Measurements from ENCODE around the gene CSNK1E. TPM values are rescaled to one million over a fixed set of nuclear protein-coding genes. Genes with fewer than 3 reads are reported as not detected.

CSNK1E gene
- total RNA-seq, 1 experiment from 2014 or later: 178 TPM

GRCh38 chr22:38246046-38246658, 71.1 kb downstream of the CSNK1E start:
- H3K27me3 Mint-ChIP-seq (ENCODE audit: unreplicated experiment): no peaks in the 10 kb centered on the region
- H3K4me1 Mint-ChIP-seq (ENCODE audit: low read depth, unreplicated experiment): peaks cover 16% of the 10 kb centered on the region
- no peak for TF ChIP-seq CTCF (IDR thresholded peaks at IDR 0.05; ENCODE audit: unreplicated experiment)
- H3K9me3 Mint-ChIP-seq (ENCODE audit: low read depth, unreplicated experiment): no peaks in the 10 kb centered on the region
- no peak overlapping the region for H3K4me3 Mint-ChIP-seq (ENCODE audit: low read depth, unreplicated experiment)
- BruUV-seq (replicated peaks): no TSS peak
- CTCF ChIA-PET: interaction anchor here (0.8 kb wide), 1 partner anchor 12 kb away, joined by 3 read pairs; no protein-coding TSS in a partner anchor
- DNase-seq: no peak
- no peak overlapping the region for H3K27ac Mint-ChIP-seq (ENCODE audit: unreplicated experiment)
- intact Hi-C loops (cut with micrococcal nuclease; ENCODE audit: unreplicated experiment): no loop called here
- H3K36me3 Mint-ChIP-seq (ENCODE audit: insufficient read depth, unreplicated experiment): peaks cover 41% of the 10 kb centered on the region

DNA sequence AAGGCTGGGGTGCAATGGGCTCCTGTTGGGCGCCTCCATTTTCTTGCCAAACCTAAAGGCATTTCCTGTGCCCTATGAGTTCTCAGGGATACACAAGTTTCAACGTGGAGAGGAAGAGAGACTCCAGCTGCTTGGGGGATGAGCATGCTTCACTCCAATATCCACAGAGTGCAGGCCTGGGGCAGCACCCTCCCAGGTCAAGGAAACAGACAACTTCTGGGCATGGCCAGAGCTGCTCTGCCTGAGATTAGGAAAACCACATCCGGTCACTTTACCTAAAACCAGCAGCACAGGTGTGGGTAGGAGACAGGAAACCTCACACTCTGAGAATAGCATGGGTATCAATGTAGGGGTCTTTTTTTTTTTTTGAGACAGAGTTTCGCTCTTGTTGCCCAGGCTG, 73.1 kb downstream of the CSNK1E start:
- CTCF ChIA-PET: no interaction called here
- Mint-ChIP-seq H3K4me3 (ENCODE audit: low read depth, unreplicated experiment) (no peak overlapping the region), H3K36me3 (ENCODE audit: insufficient read depth, unreplicated experiment) (peaks cover 52% of the 10 kb centered on the region), H3K27ac (ENCODE audit: unreplicated experiment) (peak overlapping the region; percentile 63), H3K9me3 (ENCODE audit: low read depth, unreplicated experiment) (no peaks in the 10 kb centered on the region), H3K27me3 (ENCODE audit: unreplicated experiment) (no peaks in the 10 kb centered on the region), H3K4me1 (ENCODE audit: low read depth, unreplicated experiment) (peaks cover 36% of the 10 kb centered on the region)
- no peak for DNase-seq
- intact Hi-C loops (cut with micrococcal nuclease; ENCODE audit: unreplicated experiment): no loop called here
- TF ChIP-seq CTCF (IDR thresholded peaks at IDR 0.05; ENCODE audit: unreplicated experiment): no peak
- no TSS peak for BruUV-seq (replicated peaks)

- no peak overlapping the region for H3K4me3 Mint-ChIP-seq (ENCODE audit: low read depth, unreplicated experiment)
- peaks cover 46% of the 10 kb centered on the region for H3K4me1 Mint-ChIP-seq (ENCODE audit: low read depth, unreplicated experiment)
- no TSS peak for BruUV-seq (replicated peaks)
- peak; percentile 56 for DNase-seq
- peak overlapping the region; percentile 63 for H3K27ac Mint-ChIP-seq (ENCODE audit: unreplicated experiment)
- no peaks in the 10 kb centered on the region for H3K9me3 Mint-ChIP-seq (ENCODE audit: low read depth, unreplicated experiment)
- CTCF ChIA-PET: interaction anchor here (0.6 to 1.5 kb wide), 3 partner anchors 21 to 202 kb away, joined by 3 to 4 read pairs (median 3); no protein-coding TSS in a partner anchor
- intact Hi-C loops (cut with micrococcal nuclease; ENCODE audit: unreplicated experiment): no loop called here
- no peaks in the 10 kb centered on the region for H3K27me3 Mint-ChIP-seq (ENCODE audit: unreplicated experiment)
- TF ChIP-seq CTCF (IDR thresholded peaks at IDR 0.05; ENCODE audit: unreplicated experiment): no peak
- peaks cover 53% of the 10 kb centered on the region for H3K36me3 Mint-ChIP-seq (ENCODE audit: insufficient read depth, unreplicated experiment)
Measured at GRCh38 chr22:38243007-38243765, 74.0 kb downstream of the CSNK1E start.

- peaks cover 70% of the 10 kb centered on the region for H3K4me1 Mint-ChIP-seq (ENCODE audit: low read depth, unreplicated experiment)
- intact Hi-C loops (cut with micrococcal nuclease; ENCODE audit: unreplicated experiment): no loop called here
- H3K4me3 Mint-ChIP-seq (ENCODE audit: low read depth, unreplicated experiment): peak overlapping the region; percentile 43
- no TSS peak for BruUV-seq (replicated peaks)
- no peaks in the 10 kb centered on the region for H3K27me3 Mint-ChIP-seq (ENCODE audit: unreplicated experiment)
- H3K9me3 Mint-ChIP-seq (ENCODE audit: low read depth, unreplicated experiment): no peaks in the 10 kb centered on the region
- CTCF ChIA-PET: interaction anchor here (1.0 kb wide), 1 partner anchor 12 kb away, joined by 3 read pairs; no protein-coding TSS in a partner anchor
- no peak for TF ChIP-seq CTCF (IDR thresholded peaks at IDR 0.05; ENCODE audit: unreplicated experiment)
- H3K36me3 Mint-ChIP-seq (ENCODE audit: insufficient read depth, unreplicated experiment): peaks cover 65% of the 10 kb centered on the region
- DNase-seq: peak; percentile 74
- peak overlapping the region; percentile 92 for H3K27ac Mint-ChIP-seq (ENCODE audit: unreplicated experiment)
Measured at GRCh38 chr22:38240734-38241252, 76.4 kb downstream of the CSNK1E start.

Other genes with a start within 250 kb of the CSNK1E start
- gene SLC16A8, start 233.2 kb downstream of the CSNK1E start, total RNA-seq (2022): not detected in 2 replicates
- gene BAIAP2L2, start 206.7 kb downstream of the CSNK1E start, total RNA-seq (2022): 51.2 and 68.2 TPM in 2 replicates
- 43.5 and 44.0 TPM in 2 replicates for gene PLA2G6, start 135.6 kb downstream of the CSNK1E start, total RNA-seq (2022)
- 62.4 and 64.8 TPM in 2 replicates for gene MAFF, start 115.4 kb downstream of the CSNK1E start, total RNA-seq (2022)
- gene TMEM184B, start 44.4 kb downstream of the CSNK1E start, total RNA-seq (2022): 113 and 114 TPM in 2 replicates
- not detected in 2 replicates for gene KCNJ4, start 137.8 kb upstream of the CSNK1E start, total RNA-seq (2022)
- gene KDELR3, start 150.7 kb upstream of the CSNK1E start, total RNA-seq (2022): 16.1 and 18.7 TPM in 2 replicates
- gene DDX17, start 188.9 kb upstream of the CSNK1E start, total RNA-seq (2022): 342 and 344 TPM in 2 replicates